Measurements from ENCODE around the gene ACVR1. TPM values are rescaled to one million over a fixed set of nuclear protein-coding genes. Genes with fewer than 3 reads are reported as not detected.

The ACVR1 gene
- total and polyA plus RNA-seq, 2 donors (not counting 3 experiments of a cell fraction or from before 2014, with no cell fraction given), result 24.8 to 33.6 TPM

DNA sequence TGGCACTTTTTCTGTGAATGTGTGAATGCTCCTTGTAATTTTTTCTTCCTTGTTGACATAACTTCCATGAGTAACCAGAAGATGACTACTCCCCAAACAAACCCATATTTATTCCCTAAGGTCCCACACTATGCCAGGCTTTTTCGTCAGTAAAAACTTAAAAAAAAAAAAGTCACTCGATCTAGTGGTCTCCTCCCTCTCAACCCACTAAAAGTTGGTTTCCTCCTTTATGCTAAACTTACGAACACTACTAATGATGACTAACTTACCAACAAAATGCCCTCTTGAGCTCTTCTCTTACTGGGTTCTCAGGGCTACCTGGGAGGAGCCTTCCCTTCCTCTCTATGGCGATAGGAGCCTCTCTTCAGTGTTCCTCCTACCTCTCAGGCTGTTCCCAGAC is 18.2 kb downstream of the ACVR1 start:
- Histone ChIP-seq H3K9ac (replicated peaks; ENCODE audit: extremely low read depth, insufficient read depth, low read length) (no peak overlapping the region), H2AFZ (ENCODE audit: low read depth, low read length) (no peak overlapping the region), H3K27me3 (ENCODE audit: control insufficient read depth in 2 of 2, insufficient read depth in 2 of 2, low read length in 2 of 2) (no peaks in the 10 kb centered on the region), H3K4me3 (replicated peaks in 1 of 3; ENCODE audit: insufficient read depth in 1 of 3, low read depth in 1 of 3, low read length in 3 of 3) (no peak overlapping the region), H3K36me3 (ENCODE audit: control insufficient read depth in 2 of 2, extremely low read depth in 1 of 2, insufficient read depth in 2 of 2, low read length in 2 of 2) (no peaks in the 10 kb centered on the region), H3K27ac (ENCODE audit: insufficient read depth, low read depth, low read length) (no peak overlapping the region), H3K9me1 (replicated peaks; ENCODE audit: control insufficient read depth, extremely low read depth, insufficient read depth, low read length) (no peaks in the 10 kb centered on the region), H3K79me2 (ENCODE audit: control insufficient read depth, insufficient read depth, low read length) (peaks cover 17% of the 10 kb centered on the region), H3K9me3 (replicated peaks; ENCODE audit: control insufficient read depth, insufficient read depth, low read length) (no peaks in the 10 kb centered on the region), H4K20me1 (replicated peaks; ENCODE audit: control insufficient read depth, extremely low read depth, insufficient read depth, low read length) (no peaks in the 10 kb centered on the region), H3K4me1 (ENCODE audit: control insufficient read depth, extremely low read depth, insufficient read depth, low read length) (peaks cover 18% of the 10 kb centered on the region), H3K4me2 (ENCODE audit: insufficient read depth, low read length) (no peak overlapping the region)
- no peak for FAIRE-seq
- ChIA-PET CTCF (no interaction called here), POLR2A (no interaction called here)
- dilution Hi-C loops (cut with MboI; ENCODE audit: extremely low pct_ligation_motif_present, low sequenced_read_pairs) (no loop called here), intact Hi-C loops (cut with micrococcal nuclease) (no loop called here)
- DNase-seq (ENCODE audit: low read depth, low spot score), result no peak
- TF ChIP-seq MAX (IDR thresholded peaks at IDR 0.05; ENCODE audit: insufficient read depth, insufficient read length) (no peak), EZH2 (IDR thresholded peaks at IDR 0.05; ENCODE audit: borderline replicate concordance, low read depth, low read length, severe bottlenecking) (no peak), JUN (IDR thresholded peaks at IDR 0.05; ENCODE audit: borderline replicate concordance, insufficient read depth, insufficient read length, low read depth) (no peak), MYC (IDR thresholded peaks at IDR 0.05; ENCODE audit: low read depth, low read length) (no peak), CTCF (IDR thresholded peaks at IDR 0.05; ENCODE audit: extremely low read depth in 1 of 2, insufficient read depth in 1 of 2, low read depth in 1 of 2, low read length in 2 of 2) (no peak), POLR2AphosphoS5 (IDR thresholded peaks at IDR 0.05; ENCODE audit: insufficient read depth, low read depth, low read length) (no peak), POLR2A (IDR thresholded peaks at IDR 0.05; ENCODE audit: low read depth, low read length) (no peak), GATA2 (IDR thresholded peaks at IDR 0.05; ENCODE audit: insufficient read depth, insufficient read length, low read depth, low read length) (no peak), FOS (IDR thresholded peaks at IDR 0.05; ENCODE audit: borderline replicate concordance, insufficient read depth, low read length) (no peak)
- BruUV-seq (replicated peaks), result no TSS peak

Data from endothelial cell of umbilical vein (primary cell).